K562 (cell line): ENCODE results near the gene RHOBTB3. TPM values are rescaled to one million over a fixed set of nuclear protein-coding genes. Genes with fewer than 3 reads are reported as not detected.

Experiments used
- BHLHE40 ChIP-seq: IDR thresholded peaks from 2 replicates; pipeline ENCODE4 v1.6.1; 2011; ENCODE audit warnings: low read length, improper control_type of control experiment
- CBFA2T3 ChIP-seq: fragments of 450-650 bp; IDR thresholded peaks from 2 replicates; pipeline ENCODE4 v1.6.1; 2017
- ILF3 ChIP-seq: fragments of 450-650 bp; IDR thresholded peaks from 2 replicates; pipeline ENCODE4 v1.6.1; 2018; ENCODE audit warnings: antibody characterized with exemption, mild to moderate bottlenecking, moderate library complexity, borderline replicate concordance
- PKNOX1 ChIP-seq: fragments of 450-650 bp; IDR thresholded peaks from 2 replicates; pipeline ENCODE4 v1.6.1; 2016
- ZNF318 ChIP-seq, 2 experiments: fragments of 450-650 bp; IDR thresholded peaks; 2 replicates each; pipeline ENCODE4 v1.6.1; 2016; ENCODE audit warnings: mild to moderate bottlenecking in 2 of 2, borderline replicate concordance in 1 of 2, low read depth in 1 of 2, moderate library complexity in 1 of 2
- polyA plus RNA-seq, 8 experiments: library from polyadenylated mRNA; depleted of rRNA in 4 of 8; stranded (reverse) in 5 of 8; unstranded in 3 of 8; fragments of >200 nt; fragmentation: Nextera tagmentation in 2 of 8; fragmentation: Illumina TruSeq in 1 of 8; extraction: Ambion mirVana in 2 of 8; extraction: Trizol in 1 of 8; gene quantifications; 2 replicates each; pipeline versions ENCODE4 v1.2.1 to v1.2.3, GENCODE V29; 2011 to 2014; ENCODE audit warnings: inconsistent platforms in 1 of 8, missing spikeins in 1 of 8
- total RNA-seq, 7 experiments: library from RNA; depleted of rRNA in 6 of 7; stranded (reverse); fragments of >200 nt in 6 of 7; fragmentation: Illumina TruSeq in 2 of 7; extraction: Trizol in 2 of 7; gene quantifications; 2 replicates each; pipeline versions ENCODE4 v1.2.1 to v1.2.3, GENCODE V29; 2011 to 2021; ENCODE audit warnings: low replicate concordance in 1 of 7
- TF ChIP-seq, protein P1 (sequence below), 2 experiments: fragments of 450-650 bp in 1 of 2; IDR thresholded peaks; 2 replicates each; pipeline ENCODE4 v1.6.1; 2011 to 2017; ENCODE audit warnings: low read depth in 2 of 2, antibody characterized with exemption in 1 of 2, borderline replicate concordance in 1 of 2, low read length in 1 of 2, mild to moderate bottlenecking in 1 of 2, mixed read lengths in 1 of 2; ENCODE audit not compliant: control insufficient read depth in 1 of 2
- TF ChIP-seq, protein P2 (sequence below): sonication (generic); formaldehyde crosslinking; IDR thresholded peaks from 2 replicates; pipeline ENCODE4 v1.8.0; 2022; ENCODE audit warnings: mild to moderate bottlenecking, missing genetic modification reagents

RHOBTB3 gene
- total and polyA plus RNA-seq, 9 of the 15 experiments (the other 6 are each of a cell fraction or from before 2014, with no cell fraction given), result 39.7 to 143 (median 115) TPM

DNA sequence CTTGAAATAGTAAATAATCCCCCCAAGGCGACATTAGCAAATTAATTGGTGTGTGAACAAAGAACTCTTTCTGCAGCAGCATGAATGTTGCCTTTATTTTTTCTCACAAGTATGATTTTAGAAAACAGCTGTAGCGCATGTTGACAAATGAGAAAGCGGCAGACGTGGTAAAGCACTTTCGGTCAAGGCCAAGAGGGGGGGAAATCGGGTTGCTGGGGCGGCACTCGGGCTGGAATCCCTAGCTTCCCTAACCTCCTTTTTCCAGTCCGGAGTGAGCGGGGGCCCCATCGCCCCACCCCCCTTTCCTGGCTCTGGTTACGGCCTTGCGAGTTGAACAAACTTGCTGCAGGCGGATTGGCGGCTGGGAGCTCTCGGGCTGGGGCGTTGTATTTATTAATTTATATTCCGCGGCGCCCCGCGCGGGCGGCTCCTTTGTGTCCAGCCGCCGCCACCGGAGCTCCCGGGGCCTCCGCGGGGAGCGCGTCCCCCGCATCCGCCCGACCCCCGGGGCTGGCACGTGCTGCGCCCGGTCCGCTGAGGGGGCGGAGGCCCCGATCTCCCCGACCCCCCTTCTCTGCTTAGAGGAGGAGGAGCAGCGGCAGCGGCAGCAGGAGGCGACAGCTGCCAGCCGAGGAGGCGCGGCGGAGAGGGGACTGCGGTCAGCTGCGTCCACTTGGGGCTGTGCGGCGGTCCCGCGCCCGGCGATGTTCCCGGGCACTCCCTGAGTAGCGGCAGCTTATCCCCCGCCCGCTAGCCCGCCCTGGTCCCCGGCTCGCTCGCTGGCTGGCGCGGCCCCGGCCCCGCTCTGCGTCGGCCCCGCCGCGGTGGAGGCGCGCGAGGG is at the start of gene RHOBTB3 (continued):
- TF ChIP-seq, protein P1, sequence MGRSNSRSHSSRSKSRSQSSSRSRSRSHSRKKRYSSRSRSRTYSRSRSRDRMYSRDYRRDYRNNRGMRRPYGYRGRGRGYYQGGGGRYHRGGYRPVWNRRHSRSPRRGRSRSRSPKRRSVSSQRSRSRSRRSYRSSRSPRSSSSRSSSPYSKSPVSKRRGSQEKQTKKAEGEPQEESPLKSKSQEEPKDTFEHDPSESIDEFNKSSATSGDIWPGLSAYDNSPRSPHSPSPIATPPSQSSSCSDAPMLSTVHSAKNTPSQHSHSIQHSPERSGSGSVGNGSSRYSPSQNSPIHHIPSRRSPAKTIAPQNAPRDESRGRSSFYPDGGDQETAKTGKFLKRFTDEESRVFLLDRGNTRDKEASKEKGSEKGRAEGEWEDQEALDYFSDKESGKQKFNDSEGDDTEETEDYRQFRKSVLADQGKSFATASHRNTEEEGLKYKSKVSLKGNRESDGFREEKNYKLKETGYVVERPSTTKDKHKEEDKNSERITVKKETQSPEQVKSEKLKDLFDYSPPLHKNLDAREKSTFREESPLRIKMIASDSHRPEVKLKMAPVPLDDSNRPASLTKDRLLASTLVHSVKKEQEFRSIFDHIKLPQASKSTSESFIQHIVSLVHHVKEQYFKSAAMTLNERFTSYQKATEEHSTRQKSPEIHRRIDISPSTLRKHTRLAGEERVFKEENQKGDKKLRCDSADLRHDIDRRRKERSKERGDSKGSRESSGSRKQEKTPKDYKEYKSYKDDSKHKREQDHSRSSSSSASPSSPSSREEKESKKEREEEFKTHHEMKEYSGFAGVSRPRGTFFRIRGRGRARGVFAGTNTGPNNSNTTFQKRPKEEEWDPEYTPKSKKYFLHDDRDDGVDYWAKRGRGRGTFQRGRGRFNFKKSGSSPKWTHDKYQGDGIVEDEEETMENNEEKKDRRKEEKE (IDR thresholded peaks at IDR 0.05; ENCODE audit: borderline replicate concordance in 1 of 2, control insufficient read depth in 1 of 2, low read depth in 2 of 2, low read length in 1 of 2), result peak in 1 of 2 experiments; percentile 38; a peak in 1 of 4 replicates
- 0 out of 4 replicates have a peak, but pooled peaks of 1 of the 2 experiments have one; percentile 31 for TF ChIP-seq ZNF318 (IDR thresholded peaks at IDR 0.05; ENCODE audit: borderline replicate concordance in 1 of 2, low read depth in 1 of 2)
- no peak for TF ChIP-seq PKNOX1
- peak; percentile 20; the same call in 1 of the 2 replicates for TF ChIP-seq CBFA2T3
- TF ChIP-seq, protein P2, sequence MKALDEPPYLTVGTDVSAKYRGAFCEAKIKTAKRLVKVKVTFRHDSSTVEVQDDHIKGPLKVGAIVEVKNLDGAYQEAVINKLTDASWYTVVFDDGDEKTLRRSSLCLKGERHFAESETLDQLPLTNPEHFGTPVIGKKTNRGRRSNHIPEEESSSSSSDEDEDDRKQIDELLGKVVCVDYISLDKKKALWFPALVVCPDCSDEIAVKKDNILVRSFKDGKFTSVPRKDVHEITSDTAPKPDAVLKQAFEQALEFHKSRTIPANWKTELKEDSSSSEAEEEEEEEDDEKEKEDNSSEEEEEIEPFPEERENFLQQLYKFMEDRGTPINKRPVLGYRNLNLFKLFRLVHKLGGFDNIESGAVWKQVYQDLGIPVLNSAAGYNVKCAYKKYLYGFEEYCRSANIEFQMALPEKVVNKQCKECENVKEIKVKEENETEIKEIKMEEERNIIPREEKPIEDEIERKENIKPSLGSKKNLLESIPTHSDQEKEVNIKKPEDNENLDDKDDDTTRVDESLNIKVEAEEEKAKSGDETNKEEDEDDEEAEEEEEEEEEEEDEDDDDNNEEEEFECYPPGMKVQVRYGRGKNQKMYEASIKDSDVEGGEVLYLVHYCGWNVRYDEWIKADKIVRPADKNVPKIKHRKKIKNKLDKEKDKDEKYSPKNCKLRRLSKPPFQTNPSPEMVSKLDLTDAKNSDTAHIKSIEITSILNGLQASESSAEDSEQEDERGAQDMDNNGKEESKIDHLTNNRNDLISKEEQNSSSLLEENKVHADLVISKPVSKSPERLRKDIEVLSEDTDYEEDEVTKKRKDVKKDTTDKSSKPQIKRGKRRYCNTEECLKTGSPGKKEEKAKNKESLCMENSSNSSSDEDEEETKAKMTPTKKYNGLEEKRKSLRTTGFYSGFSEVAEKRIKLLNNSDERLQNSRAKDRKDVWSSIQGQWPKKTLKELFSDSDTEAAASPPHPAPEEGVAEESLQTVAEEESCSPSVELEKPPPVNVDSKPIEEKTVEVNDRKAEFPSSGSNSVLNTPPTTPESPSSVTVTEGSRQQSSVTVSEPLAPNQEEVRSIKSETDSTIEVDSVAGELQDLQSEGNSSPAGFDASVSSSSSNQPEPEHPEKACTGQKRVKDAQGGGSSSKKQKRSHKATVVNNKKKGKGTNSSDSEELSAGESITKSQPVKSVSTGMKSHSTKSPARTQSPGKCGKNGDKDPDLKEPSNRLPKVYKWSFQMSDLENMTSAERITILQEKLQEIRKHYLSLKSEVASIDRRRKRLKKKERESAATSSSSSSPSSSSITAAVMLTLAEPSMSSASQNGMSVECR (CRISPR knock-in tag), result peak; percentile 38; the same call in 1 of the 2 replicates
- peak; percentile 30; the same call in 1 of the 2 replicates for TF ChIP-seq ILF3
- TF ChIP-seq BHLHE40, result peak; percentile 99
